OCI-LY3 (cell line): ENCODE results near the gene BEND7.
A peak's percentile ranks its signal among the peaks of the same experiment; 100 is the strongest.

Experiments
- H2AFZ ChIP-seq: fragments of 200-600, 300-600 bp; shearing (Covaris generic); 2 replicates; pipeline ENCODE4 v1.6.0; 2014; ENCODE audit warnings: antibody characterized with exemption, low read depth, low read length
- H3K27ac ChIP-seq: fragments of 200-600, 300-600 bp; sonication (generic); 2 replicates; pipeline ENCODE4 v1.5.1; 2014; ENCODE audit warnings: mild to moderate bottlenecking, low read length, moderate library complexity, mixed read lengths
- H3K27me3 ChIP-seq: fragments of 200-600, 300-600 bp; sonication (generic); 2 replicates; pipeline ENCODE4 v1.6.1; 2014; ENCODE audit warnings: low read depth, low read length, mixed read lengths
- H3K36me3 ChIP-seq: fragments of 200-600, 300-600 bp; sonication (generic); replicated peaks from 2 replicates; pipeline ENCODE3; 2014; ENCODE audit warnings: low read depth, low read length, mixed read lengths
- H3K4me1 ChIP-seq: fragments of 300-600, 200-600 bp; sonication (generic); 2 replicates; pipeline ENCODE4 v1.6.1; 2014; ENCODE audit warnings: low read length, mixed read lengths
- H3K4me2 ChIP-seq: fragments of 200-600, 300-600 bp; sonication (generic); 2 replicates; pipeline ENCODE4 v1.6.1; 2014; ENCODE audit warnings: low read length, mixed read lengths
- H3K4me3 ChIP-seq: fragments of 300-600, 200-600 bp; sonication (generic); 2 replicates; pipeline ENCODE4 v1.5.1; 2014; ENCODE audit warnings: antibody characterized with exemption, mild to moderate bottlenecking, low read length, moderate library complexity
- H3K79me2 ChIP-seq: fragments of 300-600, 200-600 bp; shearing (Covaris generic); 2 replicates; pipeline ENCODE4 v1.6.1; 2014; ENCODE audit warnings: mild to moderate bottlenecking, low read length, mixed read lengths
- H3K9ac ChIP-seq: fragments of 300-600, 200-600 bp; shearing (Covaris generic); 2 replicates; pipeline ENCODE4 v1.6.0; 2014; ENCODE audit warnings: mild to moderate bottlenecking, low read length, moderate library complexity
- H3K9me3 ChIP-seq: fragments of 200-600, 300-600 bp; shearing (Covaris generic); 2 replicates; pipeline ENCODE4 v1.6.1; 2014; ENCODE audit warnings: low read length, mixed read lengths; ENCODE audit not compliant: insufficient read depth
- H4K20me1 ChIP-seq: fragments of 200-600, 300-600 bp; sonication (generic); 2 replicates; pipeline ENCODE4 v1.6.1; 2016; ENCODE audit warnings: low read length, mixed read lengths; ENCODE audit not compliant: insufficient read depth
- CTCF ChIP-seq: fragments of 200-600, 300-600 bp; sonication (generic); IDR thresholded peaks from 2 replicates; pipeline ENCODE4 v1.5.1; 2014; ENCODE audit warnings: antibody characterized with exemption, low read length, low read depth
- EZH2phosphoT487 ChIP-seq: fragments of 200-600 bp; shearing (Covaris generic); IDR thresholded peaks from 2 replicates; pipeline ENCODE4 v1.6.1; 2018; ENCODE audit warnings: antibody characterized with exemption, mixed run types, low read depth

The BEND7 gene

DNA sequence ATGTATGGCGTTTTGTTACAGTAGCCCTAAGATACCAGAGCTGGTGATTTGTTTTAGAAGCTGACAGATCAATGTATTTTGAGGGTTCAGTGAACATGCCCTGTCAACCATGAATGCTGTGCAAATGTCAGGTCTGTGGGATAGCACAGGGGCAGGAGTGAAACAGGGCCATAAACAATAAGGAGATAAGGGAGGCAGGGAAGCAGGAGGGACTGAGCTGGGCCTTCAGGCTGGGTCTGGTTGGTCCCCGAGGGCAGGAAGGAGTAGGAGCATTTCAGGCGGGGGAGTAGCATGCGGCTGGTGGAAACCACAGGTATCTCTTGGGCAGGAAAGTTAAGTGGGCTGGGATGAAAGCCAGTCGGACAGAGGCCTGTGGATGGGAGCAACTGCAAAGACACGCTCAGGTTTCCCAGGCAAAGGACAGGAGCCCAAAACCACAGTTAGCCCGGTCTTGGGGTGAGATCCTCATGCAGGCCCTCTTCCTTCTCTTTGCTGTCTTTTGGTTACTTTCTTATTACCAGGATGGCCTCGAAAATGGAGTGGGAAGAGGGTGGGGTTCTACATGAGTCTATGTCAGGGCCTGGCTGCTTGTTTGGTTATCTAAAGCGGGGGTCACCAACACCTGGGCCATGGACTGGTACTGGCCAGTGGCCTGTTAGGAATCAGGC, 111.2 kb downstream of the BEND7 start:
- no peaks in the 10 kb centered on the region for H3K79me2 ChIP-seq
- H3K4me2 ChIP-seq: no peak overlapping the region

DNA sequence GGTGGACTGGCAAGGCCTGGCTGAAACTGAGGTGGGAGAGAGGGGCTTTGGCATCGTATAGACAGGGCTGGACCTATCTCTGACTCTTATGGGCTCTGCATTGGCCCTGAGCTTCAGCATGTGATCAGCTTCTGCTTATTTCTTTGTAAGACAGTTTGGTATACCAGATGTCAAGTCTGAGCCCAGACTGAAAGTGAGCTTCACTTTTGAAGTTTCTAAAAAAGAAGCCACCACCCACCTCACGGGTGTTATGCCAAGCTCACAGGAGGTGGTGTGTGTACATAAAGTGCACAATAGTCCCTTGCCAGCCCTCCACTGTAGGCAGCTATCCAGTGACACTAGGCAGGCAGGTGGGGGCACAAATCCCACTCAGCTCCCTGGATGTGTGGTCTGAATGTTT, 112.1 kb downstream of the BEND7 start:
- no peak overlapping the region for H2AFZ ChIP-seq
- TF ChIP-seq EZH2phosphoT487: no peak
- no peaks in the 10 kb centered on the region for H3K36me3 ChIP-seq
- H3K27ac ChIP-seq: no peak overlapping the region
- H3K9ac ChIP-seq: no peak overlapping the region
- H3K79me2 ChIP-seq: no peaks in the 10 kb centered on the region
- no peaks in the 10 kb centered on the region for H3K9me3 ChIP-seq
- H3K4me2 ChIP-seq: no peak overlapping the region
- H4K20me1 ChIP-seq: no peaks in the 10 kb centered on the region
- no peaks in the 10 kb centered on the region for H3K4me1 ChIP-seq
- H3K27me3 ChIP-seq: no peaks in the 10 kb centered on the region
- no peak overlapping the region for H3K4me3 ChIP-seq

More for the DNA sequence above, 111.2 kb downstream of the BEND7 start:
- no peaks in the 10 kb centered on the region for H3K27me3 ChIP-seq
- H3K9ac ChIP-seq: no peak overlapping the region
- H3K36me3 ChIP-seq: no peaks in the 10 kb centered on the region
- H3K9me3 ChIP-seq: no peaks in the 10 kb centered on the region
- H3K27ac ChIP-seq: no peak overlapping the region
- no peak for TF ChIP-seq EZH2phosphoT487
- TF ChIP-seq CTCF: no peak
- H2AFZ ChIP-seq: no peak overlapping the region
- peaks cover 2% of the 10 kb centered on the region for H3K4me1 ChIP-seq
- H3K4me3 ChIP-seq: no peak overlapping the region
- H4K20me1 ChIP-seq: no peaks in the 10 kb centered on the region

- Histone ChIP-seq H4K20me1 (no peaks in the 10 kb centered on the region), H2AFZ (no peak overlapping the region), H3K4me2 (no peak overlapping the region), H3K4me1 (no peaks in the 10 kb centered on the region), H3K9ac (no peak overlapping the region), H3K79me2 (no peaks in the 10 kb centered on the region), H3K27me3 (no peaks in the 10 kb centered on the region), H3K4me3 (no peak overlapping the region), H3K36me3 (no peaks in the 10 kb centered on the region), H3K27ac (no peak overlapping the region), H3K9me3 (no peaks in the 10 kb centered on the region)
- peak; percentile 25 for TF ChIP-seq CTCF
- TF ChIP-seq EZH2phosphoT487: no peak
Measured at GRCh38 chr10:13414855-13415254, 114.0 kb downstream of the BEND7 start.

DNA sequence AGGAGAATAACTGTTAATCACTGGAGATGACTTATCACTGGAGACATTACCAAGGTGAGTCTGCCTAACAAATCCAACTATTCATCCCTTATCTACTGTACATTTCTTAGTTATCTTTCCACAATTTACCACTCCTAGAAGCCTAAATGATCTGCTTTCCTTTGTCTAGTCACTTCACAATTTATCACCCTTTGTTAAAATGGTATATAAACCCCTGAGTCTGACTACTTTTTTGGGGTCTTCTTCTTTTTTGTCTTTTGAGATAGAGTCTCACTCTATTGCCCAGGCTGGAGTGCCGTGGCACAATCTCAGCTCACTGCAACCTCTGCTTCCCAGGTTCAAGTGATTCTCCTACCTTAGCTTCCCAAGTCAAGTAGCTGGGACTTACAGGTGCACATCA, 114.7 kb downstream of the BEND7 start:
- no peaks in the 10 kb centered on the region for H3K9me3 ChIP-seq

More for the DNA sequence above, 114.7 kb downstream of the BEND7 start:
- Histone ChIP-seq H3K4me2 (no peak overlapping the region), H2AFZ (no peak overlapping the region), H3K27me3 (no peaks in the 10 kb centered on the region), H3K79me2 (no peaks in the 10 kb centered on the region), H4K20me1 (no peaks in the 10 kb centered on the region), H3K9ac (no peak overlapping the region), H3K4me3 (no peak overlapping the region), H3K27ac (no peak overlapping the region), H3K4me1 (no peaks in the 10 kb centered on the region), H3K36me3 (no peaks in the 10 kb centered on the region)
- TF ChIP-seq CTCF: no peak
- no peak for TF ChIP-seq EZH2phosphoT487
